ENCODE measurements around the gene RPL10A.

The RPL10A gene

GRCh38 chr6:35477028-35477427 lies 8.8 kb downstream of the RPL10A start:
- no peak for DNase-seq

GRCh38 chr6:35477551-35478179 lies 9.5 kb downstream of the RPL10A start:
- no peak for DNase-seq

- DNase-seq, result no peak
These were observed 10.1 kb downstream of the RPL10A start for GRCh38 chr6:35478259-35478658.

- DNase-seq, result no peak
These were observed 12.0 kb downstream of the RPL10A start for GRCh38 chr6:35480176-35480575.

GRCh38 chr6:35481226-35481625 lies 13.0 kb downstream of the RPL10A start:
- no peak for DNase-seq

- DNase-seq, result no peak
These were observed 14.9 kb downstream of the RPL10A start for GRCh38 chr6:35483062-35483461.

GRCh38 chr6:35483490-35483889 lies 15.3 kb downstream of the RPL10A start:
- DNase-seq, result no peak

- DNase-seq, result no peak
These were observed 15.9 kb downstream of the RPL10A start for GRCh38 chr6:35483893-35484645.

GRCh38 chr6:35484921-35485392 lies 16.8 kb downstream of the RPL10A start:
- no peak for DNase-seq

GRCh38 chr6:35485402-35485877 lies 17.2 kb downstream of the RPL10A start:
- no peak for DNase-seq

GRCh38 chr6:35486005-35486925 lies 18.1 kb downstream of the RPL10A start:
- DNase-seq, result no peak

- DNase-seq, result no peak
These were observed 19.7 kb downstream of the RPL10A start for GRCh38 chr6:35487658-35488516.

GRCh38 chr6:35488517-35488862 lies 20.3 kb downstream of the RPL10A start:
- DNase-seq, result no peak

GRCh38 chr6:35489066-35489465 lies 20.9 kb downstream of the RPL10A start:
- no peak for DNase-seq

GRCh38 chr6:35489995-35490791 lies 22.0 kb downstream of the RPL10A start:
- no peak for DNase-seq

- no peak for DNase-seq
These were observed 22.8 kb downstream of the RPL10A start for GRCh38 chr6:35490821-35491557.

GRCh38 chr6:35491558-35492257 lies 23.5 kb downstream of the RPL10A start:
- no peak for DNase-seq

GRCh38 chr6:35492258-35492973 lies 24.2 kb downstream of the RPL10A start:
- no peak for DNase-seq

GRCh38 chr6:35492974-35493284 lies 24.7 kb downstream of the RPL10A start:
- DNase-seq, result no peak

Measured in NCI-H1092 (cell line).